HepG2 (cell line): Measurements from ENCODE around the gene MINDY2.

Source experiments
- NFE2L1 ChIP-seq: sonication (generic); formaldehyde crosslinking; IDR thresholded peaks from 2 replicates; pipeline ENCODE4 v1.4.0; 2020; ENCODE audit warnings: missing genetic modification reagents, mild to moderate bottlenecking, borderline replicate concordance
- PRMT3 ChIP-seq: sonication (generic); formaldehyde crosslinking; IDR thresholded peaks from 2 replicates; pipeline ENCODE4 v1.8.1; 2022; ENCODE audit warnings: low read depth, mild to moderate bottlenecking, moderate library complexity, missing genetic modification reagents, borderline replicate concordance
- SRF ChIP-seq: IDR thresholded peaks from 2 replicates; pipeline ENCODE4 v1.6.1; 2011; ENCODE audit warnings: mild to moderate bottlenecking, low read depth, low read length, moderate library complexity
- TBP ChIP-seq: sonication (generic); formaldehyde crosslinking; IDR thresholded peaks from 2 replicates; pipeline ENCODE4 v1.5.0; 2020; ENCODE audit warnings: missing genetic modification reagents

DNA sequence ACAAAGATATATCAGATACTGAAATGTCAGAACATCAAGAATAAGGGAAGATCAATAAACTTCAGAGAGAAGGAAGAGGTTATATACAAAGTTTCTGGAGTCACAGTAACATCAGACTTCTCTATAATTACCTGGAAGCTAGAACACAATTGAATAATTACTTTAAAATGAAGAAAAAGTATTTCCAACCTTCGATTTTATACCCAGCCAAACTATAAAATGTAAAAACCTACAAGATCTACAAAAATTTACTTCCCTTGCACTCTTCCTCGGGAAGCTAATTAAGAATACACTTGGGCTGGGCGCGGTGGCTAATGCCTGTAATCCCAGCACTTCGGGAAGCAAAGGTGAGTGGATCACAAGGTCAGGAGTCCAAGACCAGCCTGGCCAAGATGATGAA is 6.6 kb upstream of the MINDY2 start:
- TF ChIP-seq PRMT3 (CRISPR knock-in tag) = no peak
- TF ChIP-seq SRF = no peak
- no peak for TF ChIP-seq TBP (CRISPR knock-in tag)
- TF ChIP-seq NFE2L1 = no peak
